HepG2 (cell line): ENCODE measurements around the gene CDK3. TPM values are rescaled to one million over a fixed set of nuclear protein-coding genes. Genes with fewer than 3 reads are reported as not detected.

Experiments used
- GABPB1 ChIP-seq: IDR thresholded peaks from 2 replicates; pipeline ENCODE4 v1.6.1; 2016; ENCODE audit warnings: mild to moderate bottlenecking, missing genetic modification reagents, moderate library complexity, missing compliant biosample characterization
- MXD4 ChIP-seq: IDR thresholded peaks from 2 replicates; pipeline ENCODE4 v1.6.1; 2016; ENCODE audit warnings: mild to moderate bottlenecking, missing biosample characterization, missing genetic modification reagents
- PHF5A ChIP-seq: IDR thresholded peaks from one replicate; pipeline ENCODE4 v1.6.1; 2018; ENCODE audit warnings: low read depth, missing genetic modification reagents; ENCODE audit not compliant: unreplicated experiment
- PPARG ChIP-seq: conservative IDR thresholded peaks from 2 replicates; pipeline ENCODE4 v1.6.1; 2016; ENCODE audit warnings: missing biosample characterization, missing genetic modification reagents
- SMAD9 ChIP-seq: sonication (generic); formaldehyde crosslinking; IDR thresholded peaks from 2 replicates; pipeline ENCODE4 v1.5.1; 2020; ENCODE audit warnings: mild to moderate bottlenecking, missing genetic modification reagents
- SP4 ChIP-seq: sonication (generic); formaldehyde crosslinking; IDR thresholded peaks from 2 replicates; pipeline ENCODE4 v1.8.1; 2023; ENCODE audit warnings: mild to moderate bottlenecking, missing genetic modification reagents
- ZNF17 ChIP-seq: sonication (generic); formaldehyde crosslinking; IDR thresholded peaks from 2 replicates; pipeline ENCODE4 v1.5.0; 2020; ENCODE audit warnings: mild to moderate bottlenecking, missing genetic modification reagents
- polyA plus RNA-seq, 8 experiments: library from polyadenylated mRNA; depleted of rRNA in 3 of 8; stranded (reverse) in 7 of 8; unstranded in 1 of 8; fragments of >200 nt; fragmentation: Illumina TruSeq in 4 of 8; extraction: Trizol in 4 of 8; gene quantifications; 2 replicates each; pipeline versions ENCODE4 v1.2.1 to v1.2.3, GENCODE V29; 2011 to 2016; ENCODE audit warnings: low read depth in 4 of 8, missing spikeins in 1 of 8, mixed read lengths in 1 of 8; ENCODE audit not compliant: insufficient read depth in 1 of 8
- total RNA-seq, 5 experiments: library from RNA; depleted of rRNA; stranded (reverse); fragments of >200 nt; fragmentation: Illumina TruSeq; extraction: Trizol; gene quantifications; 2 replicates each; pipeline ENCODE4 v1.2.3, GENCODE V29; 2016; ENCODE audit warnings: low read depth in 1 of 5
- TF ChIP-seq, protein P1 (sequence below): sonication (generic); formaldehyde crosslinking; IDR thresholded peaks from 2 replicates; pipeline ENCODE4 v1.5.1; 2020; ENCODE audit warnings: mild to moderate bottlenecking, missing genetic modification reagents, borderline replicate concordance
- TF ChIP-seq, protein P2 (sequence below): sonication (generic); formaldehyde crosslinking; IDR thresholded peaks from 2 replicates; pipeline ENCODE4 v1.5.1; 2020; ENCODE audit warnings: mild to moderate bottlenecking, missing genetic modification reagents
- TF ChIP-seq, protein P3 (sequence below): sonication (generic); formaldehyde crosslinking; IDR thresholded peaks from 2 replicates; pipeline ENCODE4 v1.4.0; 2020; ENCODE audit warnings: missing genetic modification reagents, borderline replicate concordance
- TF ChIP-seq, protein P4 (sequence below): sonication (generic); formaldehyde crosslinking; IDR thresholded peaks from 2 replicates; pipeline ENCODE4 v1.4.0; 2020; ENCODE audit warnings: missing genetic modification reagents
- TF ChIP-seq, protein P5 (sequence below): sonication (generic); formaldehyde crosslinking; IDR thresholded peaks from 2 replicates; pipeline ENCODE4 v1.4.0; 2020; ENCODE audit warnings: missing genetic modification reagents

Gene CDK3
- total and polyA plus RNA-seq, 2 of the 13 experiments (the other 11 are each of a cell fraction or from before 2014, with no cell fraction given), result 5.8 to 11.4 TPM

DNA sequence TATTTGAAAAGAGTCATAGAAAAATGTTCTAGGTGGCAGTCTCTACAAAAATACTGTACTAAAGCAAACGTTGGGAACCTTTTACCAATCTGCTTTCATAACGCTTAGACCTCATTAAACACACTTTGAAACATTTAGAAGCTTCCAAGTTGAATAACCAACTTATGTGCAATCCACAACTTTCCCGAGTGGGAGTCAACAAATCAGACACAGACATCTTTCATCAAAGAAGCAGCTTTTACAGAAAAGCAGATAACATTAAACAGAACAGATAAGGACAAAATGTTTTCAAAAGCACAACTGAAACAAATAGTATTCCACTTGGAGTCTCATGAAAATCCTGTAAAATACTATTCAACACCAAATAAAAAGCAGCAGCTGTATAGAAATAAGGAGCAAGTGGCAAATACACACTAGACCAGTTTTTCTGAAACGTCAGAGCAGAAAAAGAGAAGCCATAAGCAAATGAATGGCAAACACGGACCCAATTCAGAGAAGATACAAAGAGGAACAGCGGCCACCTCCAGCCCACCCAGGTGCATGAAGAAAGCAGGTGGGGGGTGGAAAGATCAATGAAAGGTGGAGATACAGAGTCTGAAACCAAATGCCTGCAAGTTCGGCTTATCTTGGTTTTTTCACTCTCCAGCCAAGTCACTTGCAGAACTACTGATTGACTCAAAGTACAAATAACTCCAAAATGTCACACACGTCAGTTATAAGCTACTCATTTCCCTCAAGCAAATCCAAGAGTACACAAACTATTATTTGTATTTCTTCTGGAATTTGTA is 41.4 kb upstream of the CDK3 start (continued):
- TF ChIP-seq, protein P1, sequence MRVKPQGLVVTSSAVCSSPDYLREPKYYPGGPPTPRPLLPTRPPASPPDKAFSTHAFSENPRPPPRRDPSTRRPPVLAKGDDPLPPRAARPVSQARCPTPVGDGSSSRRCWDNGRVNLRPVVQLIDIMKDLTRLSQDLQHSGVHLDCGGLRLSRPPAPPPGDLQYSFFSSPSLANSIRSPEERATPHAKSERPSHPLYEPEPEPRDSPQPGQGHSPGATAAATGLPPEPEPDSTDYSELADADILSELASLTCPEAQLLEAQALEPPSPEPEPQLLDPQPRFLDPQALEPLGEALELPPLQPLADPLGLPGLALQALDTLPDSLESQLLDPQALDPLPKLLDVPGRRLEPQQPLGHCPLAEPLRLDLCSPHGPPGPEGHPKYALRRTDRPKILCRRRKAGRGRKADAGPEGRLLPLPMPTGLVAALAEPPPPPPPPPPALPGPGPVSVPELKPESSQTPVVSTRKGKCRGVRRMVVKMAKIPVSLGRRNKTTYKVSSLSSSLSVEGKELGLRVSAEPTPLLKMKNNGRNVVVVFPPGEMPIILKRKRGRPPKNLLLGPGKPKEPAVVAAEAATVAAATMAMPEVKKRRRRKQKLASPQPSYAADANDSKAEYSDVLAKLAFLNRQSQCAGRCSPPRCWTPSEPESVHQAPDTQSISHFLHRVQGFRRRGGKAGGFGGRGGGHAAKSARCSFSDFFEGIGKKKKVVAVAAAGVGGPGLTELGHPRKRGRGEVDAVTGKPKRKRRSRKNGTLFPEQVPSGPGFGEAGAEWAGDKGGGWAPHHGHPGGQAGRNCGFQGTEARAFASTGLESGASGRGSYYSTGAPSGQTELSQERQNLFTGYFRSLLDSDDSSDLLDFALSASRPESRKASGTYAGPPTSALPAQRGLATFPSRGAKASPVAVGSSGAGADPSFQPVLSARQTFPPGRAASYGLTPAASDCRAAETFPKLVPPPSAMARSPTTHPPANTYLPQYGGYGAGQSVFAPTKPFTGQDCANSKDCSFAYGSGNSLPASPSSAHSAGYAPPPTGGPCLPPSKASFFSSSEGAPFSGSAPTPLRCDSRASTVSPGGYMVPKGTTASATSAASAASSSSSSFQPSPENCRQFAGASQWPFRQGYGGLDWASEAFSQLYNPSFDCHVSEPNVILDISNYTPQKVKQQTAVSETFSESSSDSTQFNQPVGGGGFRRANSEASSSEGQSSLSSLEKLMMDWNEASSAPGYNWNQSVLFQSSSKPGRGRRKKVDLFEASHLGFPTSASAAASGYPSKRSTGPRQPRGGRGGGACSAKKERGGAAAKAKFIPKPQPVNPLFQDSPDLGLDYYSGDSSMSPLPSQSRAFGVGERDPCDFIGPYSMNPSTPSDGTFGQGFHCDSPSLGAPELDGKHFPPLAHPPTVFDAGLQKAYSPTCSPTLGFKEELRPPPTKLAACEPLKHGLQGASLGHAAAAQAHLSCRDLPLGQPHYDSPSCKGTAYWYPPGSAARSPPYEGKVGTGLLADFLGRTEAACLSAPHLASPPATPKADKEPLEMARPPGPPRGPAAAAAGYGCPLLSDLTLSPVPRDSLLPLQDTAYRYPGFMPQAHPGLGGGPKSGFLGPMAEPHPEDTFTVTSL (CRISPR knock-in tag), result peak; percentile 32; the same call in 1 of the 2 replicates
- TF ChIP-seq ZNF17 (CRISPR knock-in tag), result no peak
- no peak for TF ChIP-seq GABPB1
- 0 out of 2 replicates have a peak, but pooled peaks have one; percentile 8 for TF ChIP-seq MXD4 (CRISPR knock-in tag)
- TF ChIP-seq, protein P2, sequence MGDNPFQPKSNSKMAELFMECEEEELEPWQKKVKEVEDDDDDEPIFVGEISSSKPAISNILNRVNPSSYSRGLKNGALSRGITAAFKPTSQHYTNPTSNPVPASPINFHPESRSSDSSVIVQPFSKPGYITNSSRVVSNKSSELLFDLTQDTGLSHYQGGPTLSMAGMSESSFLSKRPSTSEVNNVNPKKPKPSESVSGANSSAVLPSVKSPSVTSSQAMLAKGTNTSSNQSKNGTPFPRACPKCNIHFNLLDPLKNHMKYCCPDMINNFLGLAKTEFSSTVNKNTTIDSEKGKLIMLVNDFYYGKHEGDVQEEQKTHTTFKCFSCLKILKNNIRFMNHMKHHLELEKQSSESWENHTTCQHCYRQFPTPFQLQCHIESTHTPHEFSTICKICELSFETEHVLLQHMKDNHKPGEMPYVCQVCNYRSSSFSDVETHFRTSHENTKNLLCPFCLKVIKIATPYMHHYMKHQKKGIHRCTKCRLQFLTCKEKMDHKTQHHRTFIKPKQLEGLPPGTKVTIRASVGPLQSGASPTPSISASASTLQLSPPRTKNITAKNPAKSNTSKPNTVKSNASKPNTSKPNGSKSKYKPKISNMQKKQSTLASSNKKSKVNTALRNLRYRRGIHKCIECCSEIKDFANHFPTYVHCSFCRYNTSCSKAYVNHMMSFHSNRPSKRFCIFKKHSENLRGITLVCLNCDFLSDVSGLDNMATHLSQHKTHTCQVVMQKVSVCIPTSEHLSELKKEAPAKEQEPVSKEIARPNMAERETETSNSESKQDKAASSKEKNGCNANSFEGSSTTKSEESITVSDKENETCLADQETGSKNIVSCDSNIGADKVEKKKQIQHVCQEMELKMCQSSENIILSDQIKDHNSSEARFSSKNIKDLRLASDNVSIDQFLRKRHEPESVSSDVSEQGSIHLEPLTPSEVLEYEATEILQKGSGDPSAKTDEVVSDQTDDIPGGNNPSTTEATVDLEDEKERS (CRISPR knock-in tag), result peak; percentile 24; the same call in 1 of the 2 replicates
- TF ChIP-seq, protein P3, sequence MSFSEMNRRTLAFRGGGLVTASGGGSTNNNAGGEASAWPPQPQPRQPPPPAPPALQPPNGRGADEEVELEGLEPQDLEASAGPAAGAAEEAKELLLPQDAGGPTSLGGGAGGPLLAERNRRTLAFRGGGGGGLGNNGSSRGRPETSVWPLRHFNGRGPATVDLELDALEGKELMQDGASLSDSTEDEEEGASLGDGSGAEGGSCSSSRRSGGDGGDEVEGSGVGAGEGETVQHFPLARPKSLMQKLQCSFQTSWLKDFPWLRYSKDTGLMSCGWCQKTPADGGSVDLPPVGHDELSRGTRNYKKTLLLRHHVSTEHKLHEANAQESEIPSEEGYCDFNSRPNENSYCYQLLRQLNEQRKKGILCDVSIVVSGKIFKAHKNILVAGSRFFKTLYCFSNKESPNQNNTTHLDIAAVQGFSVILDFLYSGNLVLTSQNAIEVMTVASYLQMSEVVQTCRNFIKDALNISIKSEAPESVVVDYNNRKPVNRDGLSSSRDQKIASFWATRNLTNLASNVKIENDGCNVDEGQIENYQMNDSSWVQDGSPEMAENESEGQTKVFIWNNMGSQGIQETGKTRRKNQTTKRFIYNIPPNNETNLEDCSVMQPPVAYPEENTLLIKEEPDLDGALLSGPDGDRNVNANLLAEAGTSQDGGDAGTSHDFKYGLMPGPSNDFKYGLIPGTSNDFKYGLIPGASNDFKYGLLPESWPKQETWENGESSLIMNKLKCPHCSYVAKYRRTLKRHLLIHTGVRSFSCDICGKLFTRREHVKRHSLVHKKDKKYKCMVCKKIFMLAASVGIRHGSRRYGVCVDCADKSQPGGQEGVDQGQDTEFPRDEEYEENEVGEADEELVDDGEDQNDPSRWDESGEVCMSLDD (CRISPR knock-in tag), result no peak
- TF ChIP-seq, protein P4, sequence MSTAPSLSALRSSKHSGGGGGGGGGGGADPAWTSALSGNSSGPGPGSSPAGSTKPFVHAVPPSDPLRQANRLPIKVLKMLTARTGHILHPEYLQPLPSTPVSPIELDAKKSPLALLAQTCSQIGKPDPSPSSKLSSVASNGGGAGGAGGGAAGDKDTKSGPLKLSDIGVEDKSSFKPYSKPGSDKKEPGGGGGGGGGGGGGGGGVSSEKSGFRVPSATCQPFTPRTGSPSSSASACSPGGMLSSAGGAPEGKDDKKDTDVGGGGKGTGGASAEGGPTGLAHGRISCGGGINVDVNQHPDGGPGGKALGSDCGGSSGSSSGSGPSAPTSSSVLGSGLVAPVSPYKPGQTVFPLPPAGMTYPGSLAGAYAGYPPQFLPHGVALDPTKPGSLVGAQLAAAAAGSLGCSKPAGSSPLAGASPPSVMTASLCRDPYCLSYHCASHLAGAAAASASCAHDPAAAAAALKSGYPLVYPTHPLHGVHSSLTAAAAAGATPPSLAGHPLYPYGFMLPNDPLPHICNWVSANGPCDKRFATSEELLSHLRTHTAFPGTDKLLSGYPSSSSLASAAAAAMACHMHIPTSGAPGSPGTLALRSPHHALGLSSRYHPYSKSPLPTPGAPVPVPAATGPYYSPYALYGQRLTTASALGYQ (CRISPR knock-in tag), result 0 out of 2 replicates have a peak, but pooled peaks have one; percentile 24
- TF ChIP-seq, protein P5, sequence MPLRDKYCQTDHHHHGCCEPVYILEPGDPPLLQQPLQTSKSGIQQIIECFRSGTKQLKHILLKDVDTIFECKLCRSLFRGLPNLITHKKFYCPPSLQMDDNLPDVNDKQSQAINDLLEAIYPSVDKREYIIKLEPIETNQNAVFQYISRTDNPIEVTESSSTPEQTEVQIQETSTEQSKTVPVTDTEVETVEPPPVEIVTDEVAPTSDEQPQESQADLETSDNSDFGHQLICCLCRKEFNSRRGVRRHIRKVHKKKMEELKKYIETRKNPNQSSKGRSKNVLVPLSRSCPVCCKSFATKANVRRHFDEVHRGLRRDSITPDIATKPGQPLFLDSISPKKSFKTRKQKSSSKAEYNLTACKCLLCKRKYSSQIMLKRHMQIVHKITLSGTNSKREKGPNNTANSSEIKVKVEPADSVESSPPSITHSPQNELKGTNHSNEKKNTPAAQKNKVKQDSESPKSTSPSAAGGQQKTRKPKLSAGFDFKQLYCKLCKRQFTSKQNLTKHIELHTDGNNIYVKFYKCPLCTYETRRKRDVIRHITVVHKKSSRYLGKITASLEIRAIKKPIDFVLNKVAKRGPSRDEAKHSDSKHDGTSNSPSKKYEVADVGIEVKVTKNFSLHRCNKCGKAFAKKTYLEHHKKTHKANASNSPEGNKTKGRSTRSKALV (CRISPR knock-in tag), result no peak
- TF ChIP-seq PHF5A (CRISPR knock-in tag), result no peak
- TF ChIP-seq SMAD9 (CRISPR knock-in tag), result no peak
- 0 out of 2 replicates have a peak, but pooled peaks have one; percentile 42 for TF ChIP-seq PPARG (CRISPR knock-in tag)
- TF ChIP-seq SP4 (CRISPR knock-in tag), result no peak
